HepG2 (cell line): ENCODE measurements around the gene MYRIP. TPM values are rescaled to one million over a fixed set of nuclear protein-coding genes. Genes with fewer than 3 reads are reported as not detected.

Source experiments
- ATAC-seq: fragments of 200-7000 bp; cut with Tn5 transposase; 3 replicates; pipeline ENCODE4 v1.9.1; 2020; ENCODE audit warnings: mild to moderate bottlenecking, moderate library complexity
- BruUV-seq: library from RNA; stranded (reverse); fragments of 400-500 nt; replicated peaks from 2 replicates; lab custom pipeline; 2021; lab: Mats Ljungman, UMichigan
- CTCF ChIA-PET: fragments of 300-600 bp; formaldehyde crosslinking; extraction: SDS; loops from one replicate; lab custom pipeline; 2021; ENCODE audit warnings: low total read pairs, inconsistent platforms, low intra/inter-chr PET ratio; lab: Yijun Ruan, JAX
- POLR2A ChIA-PET: fragments of 350-600 bp; sonication (Branson Sonifier 250); formaldehyde crosslinking; loops from one replicate; lab custom pipeline; 2020; ENCODE audit warnings: antibody characterized with exemption, inconsistent platforms; lab: Yijun Ruan, JAX
- DNase-seq: peaks from one replicate; pipeline ENCODE4 v3.0.0-alpha.2; 2015; ENCODE audit warnings: low spot score
- FAIRE-seq: peaks from 3 replicates; lab custom pipeline; 2011; peaks lifted over from hg19 to GRCh38; lab: Jason Lieb, UNC
- H2AFZ ChIP-seq: one replicate; pipeline ENCODE4 v1.6.1; 2011; ENCODE audit warnings: low read length, inconsistent platforms
- H3K27ac ChIP-seq: fragments of 300-600 bp; 3 replicates; pipeline ENCODE4 v1.8.0; 2011; ENCODE audit warnings: mixed run types, mild to moderate bottlenecking, mixed read lengths, low read length, inconsistent platforms; ENCODE audit not compliant: insufficient read depth; ENCODE audit errors: extremely low read length
- H3K27me3 ChIP-seq, 2 experiments: fragments of 200-600 bp in 1 of 2; 2 replicates in 1 of 2; 3 replicates in 1 of 2; pipeline versions ENCODE4 v1.6.0 to v1.8.0; 2011; ENCODE audit warnings: low read length in 2 of 2, mild to moderate bottlenecking in 2 of 2, moderate library complexity in 2 of 2, inconsistent platforms in 1 of 2; ENCODE audit not compliant: insufficient read depth in 2 of 2, control insufficient read depth in 1 of 2
- H3K36me3 ChIP-seq, 2 experiments: fragments of 200-600 bp in 1 of 2; replicated peaks in 1 of 2; 2 replicates in 1 of 2; 3 replicates in 1 of 2; pipeline versions ENCODE4 v1.5.1 to v1.8.0; 2011; ENCODE audit warnings: low read length in 2 of 2, inconsistent platforms in 1 of 2; ENCODE audit not compliant: insufficient read depth in 2 of 2, control insufficient read depth in 1 of 2
- H3K4me1 ChIP-seq: 2 replicates; pipeline ENCODE4 v1.5.1; 2012; ENCODE audit warnings: low read length, inconsistent platforms; ENCODE audit not compliant: insufficient read depth
- H3K4me2 ChIP-seq: 2 replicates; pipeline ENCODE4 v1.6.0; 2011; ENCODE audit warnings: low read depth, low read length, inconsistent platforms
- H3K4me3 ChIP-seq, 3 experiments: fragments of 200-600 bp in 1 of 3; sonication (generic), shearing (Covaris generic) in 1 of 3; replicated peaks in 1 of 3; 2 replicates each; pipeline ENCODE4 v1.5.1; 2011 to 2016; ENCODE audit warnings: low read length in 3 of 3, inconsistent platforms in 2 of 3, low read depth in 2 of 3, mild to moderate bottlenecking in 2 of 3, control low read depth in 1 of 3, mixed read lengths in 1 of 3; ENCODE audit not compliant: insufficient read depth in 1 of 3
- H3K79me2 ChIP-seq: one replicate; pipeline ENCODE4 v1.6.1; 2011; ENCODE audit warnings: low read length, inconsistent platforms; ENCODE audit not compliant: insufficient read depth
- H3K9ac ChIP-seq: 2 replicates; pipeline ENCODE4 v1.6.0; 2011; ENCODE audit warnings: mild to moderate bottlenecking, low read depth, low read length, inconsistent platforms; ENCODE audit not compliant: insufficient read depth
- H3K9me3 ChIP-seq: 2 replicates; pipeline ENCODE4 v1.5.1; 2012; ENCODE audit warnings: mild to moderate bottlenecking, low read length
- H4K20me1 ChIP-seq: 2 replicates; pipeline ENCODE4 v1.6.0; 2011; ENCODE audit warnings: inconsistent platforms, mild to moderate bottlenecking, low read length, moderate library complexity; ENCODE audit not compliant: insufficient read depth
- CREM ChIP-seq, 2 experiments: sonication (generic) in 1 of 2; formaldehyde crosslinking in 1 of 2; IDR thresholded peaks; 2 replicates each; pipeline versions ENCODE4 v1.4.0 to v1.6.1; 2016 to 2020; ENCODE audit warnings: antibody characterized with exemption in 1 of 2, mild to moderate bottlenecking in 1 of 2, missing genetic modification reagents in 1 of 2
- HIVEP1 ChIP-seq: sonication (generic); formaldehyde crosslinking; IDR thresholded peaks from 2 replicates; pipeline ENCODE4 v1.4.0; 2020; ENCODE audit warnings: mild to moderate bottlenecking, missing genetic modification reagents
- KLF9 ChIP-seq: IDR thresholded peaks from 2 replicates; pipeline ENCODE4 v1.6.1; 2016; ENCODE audit warnings: low read depth
- MYPOP ChIP-seq: sonication (generic); formaldehyde crosslinking; IDR thresholded peaks from 2 replicates; pipeline ENCODE4 v1.8.1; 2023; ENCODE audit warnings: mild to moderate bottlenecking, moderate library complexity, missing genetic modification reagents
- NFYB ChIP-seq: sonication (generic); formaldehyde crosslinking; IDR thresholded peaks from 2 replicates; pipeline ENCODE4 v1.4.0; 2020; ENCODE audit warnings: missing genetic modification reagents
- NR1H2 ChIP-seq: sonication (generic); formaldehyde crosslinking; IDR thresholded peaks from 2 replicates; pipeline ENCODE4 v1.8.1; 2022; ENCODE audit warnings: low read depth, missing genetic modification reagents, borderline replicate concordance
- PLRG1 ChIP-seq: fragments of 450-650 bp; conservative IDR thresholded peaks from 2 replicates; pipeline ENCODE4 v1.6.1; 2016
- TFDP2 ChIP-seq: sonication (generic); formaldehyde crosslinking; IDR thresholded peaks from 2 replicates; pipeline ENCODE4 v1.4.0; 2020; ENCODE audit warnings: missing genetic modification reagents
- ZMAT3 ChIP-seq: sonication (generic); formaldehyde crosslinking; conservative IDR thresholded peaks from 2 replicates; pipeline ENCODE4 v1.7.0; 2021; ENCODE audit warnings: missing genetic modification reagents
- ZNF768 ChIP-seq: sonication (generic); formaldehyde crosslinking; IDR thresholded peaks from 2 replicates; pipeline ENCODE4 v1.4.0; 2020; ENCODE audit warnings: missing genetic modification reagents
- ZNF790 ChIP-seq: sonication (generic); formaldehyde crosslinking; IDR thresholded peaks from 2 replicates; pipeline ENCODE4 v1.8.0; 2022; ENCODE audit warnings: missing genetic modification reagents, mild to moderate bottlenecking, borderline replicate concordance
- WGBS: methylation state at CpG from one replicate; pipeline ENCODE4 v1.1.6; 2017; ENCODE audit warnings: low lambda C conversion rate; 5-methylcytosine and 5-hydroxymethylcytosine counted together
- in situ Hi-C: cut with HindIII; loops from 2 replicates; pipeline ENCODE4 v1.10.0; 2017; ENCODE audit warnings: low pct_unique_long_range_greater_than_20kb; ENCODE audit not compliant: extremely low pct_ligation_motif_present
- intact Hi-C: fragments of 100-400 bp; cut with micrococcal nuclease; formaldehyde crosslinking; loops from one replicate; pipeline ENCODE4 v1.10.0; 2022; ENCODE audit not compliant: unreplicated experiment
- polyA plus RNA-seq, 8 experiments: library from polyadenylated mRNA; depleted of rRNA in 3 of 8; stranded (reverse) in 7 of 8; unstranded in 1 of 8; fragments of >200 nt; fragmentation: Illumina TruSeq in 4 of 8; extraction: Trizol in 4 of 8; gene quantifications; 2 replicates each; pipeline versions ENCODE4 v1.2.1 to v1.2.3, GENCODE V29; 2011 to 2016; ENCODE audit warnings: low read depth in 4 of 8, missing spikeins in 1 of 8, mixed read lengths in 1 of 8; ENCODE audit not compliant: insufficient read depth in 1 of 8
- total RNA-seq, 5 experiments: library from RNA; depleted of rRNA; stranded (reverse); fragments of >200 nt; fragmentation: Illumina TruSeq; extraction: Trizol; gene quantifications; 2 replicates each; pipeline ENCODE4 v1.2.3, GENCODE V29; 2016; ENCODE audit warnings: low read depth in 1 of 5

MYRIP gene
- total and polyA plus RNA-seq, 2 of the 13 experiments (the other 11 are each of a cell fraction or from before 2014, with no cell fraction given) = 0.64 to 0.84 TPM

DNA sequence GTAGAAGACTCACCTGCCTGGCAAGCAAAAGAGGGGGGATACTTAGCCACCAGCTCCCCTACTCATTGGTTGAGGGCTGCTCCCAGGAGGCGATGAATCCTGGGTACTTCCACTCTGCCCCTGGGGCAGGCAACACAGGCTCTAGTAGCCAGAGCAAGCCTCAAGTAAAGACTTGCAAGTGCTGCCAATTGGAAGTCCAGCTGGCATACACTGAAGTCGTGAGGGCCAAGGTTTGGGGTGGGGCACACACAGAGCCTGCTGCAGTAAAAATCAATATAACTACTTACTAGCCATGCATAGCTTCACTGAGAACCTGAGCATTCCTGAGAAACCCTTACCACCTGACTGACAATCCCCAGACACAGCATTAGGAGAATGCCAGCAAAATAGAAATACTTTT is 377.1 kb downstream of the MYRIP start:
- intact Hi-C loops = no loop called here

More for the DNA sequence above, 377.1 kb downstream of the MYRIP start:
- Histone ChIP-seq H3K36me3 (no peaks in the 10 kb centered on the region), H3K27me3 (no peaks in the 10 kb centered on the region), H3K9ac (no peak overlapping the region), H4K20me1 (no peaks in the 10 kb centered on the region), H3K4me3 (no peak overlapping the region), H3K79me2 (no peaks in the 10 kb centered on the region), H3K27ac (no peak overlapping the region), H3K4me2 (no peak overlapping the region), H3K4me1 (no peaks in the 10 kb centered on the region), H2AFZ (no peak overlapping the region), H3K9me3 (no peaks in the 10 kb centered on the region)
- WGBS = 80% methylated on average over 2 of the region's 2 CpGs
- no peak for TF ChIP-seq ZNF790 (CRISPR knock-in tag)
- no peak for TF ChIP-seq KLF9 (CRISPR knock-in tag)
- no peak for TF ChIP-seq NFYB (CRISPR knock-in tag)
- TF ChIP-seq PLRG1 = no peak
- no peak for TF ChIP-seq ZMAT3 (CRISPR knock-in tag)
- no peak for TF ChIP-seq MYPOP (CRISPR knock-in tag)
- no peak for TF ChIP-seq ZNF768
- TF ChIP-seq CREM (IDR thresholded peaks at IDR 0.05) = no peak
- no peak for TF ChIP-seq CREM (CRISPR knock-in tag; IDR thresholded peaks at IDR 0.05)
- no peak for TF ChIP-seq NR1H2
- no peak for TF ChIP-seq TFDP2 (CRISPR knock-in tag)
- TF ChIP-seq HIVEP1 (CRISPR knock-in tag) = no peak
- ATAC-seq (no peak), DNase-seq (no peak), FAIRE-seq (no peak)
- no TSS peak for BruUV-seq
- CTCF ChIA-PET = no interaction called here
- in situ Hi-C loops = loop anchor here (25.0 kb wide), 1 partner anchor 474 kb away; no protein-coding TSS in a partner anchor
- POLR2A ChIA-PET = no interaction called here
